ENCODE data around the gene TDRD12. TPM values are rescaled to one million over a fixed set of nuclear protein-coding genes. Genes with fewer than 3 reads are reported as not detected.

TDRD12 gene
- total RNA-seq (2021) (0.26 and 0.64 TPM in 2 replicates), Bru-seq, nascent RNA (percentile 17 among the genes with signal in this experiment), BruChase-seq, experiment 1, labeled RNA remaining after a 2-hour chase (percentile 18 among the genes with signal in this experiment), BruChase-seq, experiment 2, labeled RNA remaining after a 6-hour chase (percentile 27 among the genes with signal in this experiment)
- long read RNA-seq = 0 reads

DNA sequence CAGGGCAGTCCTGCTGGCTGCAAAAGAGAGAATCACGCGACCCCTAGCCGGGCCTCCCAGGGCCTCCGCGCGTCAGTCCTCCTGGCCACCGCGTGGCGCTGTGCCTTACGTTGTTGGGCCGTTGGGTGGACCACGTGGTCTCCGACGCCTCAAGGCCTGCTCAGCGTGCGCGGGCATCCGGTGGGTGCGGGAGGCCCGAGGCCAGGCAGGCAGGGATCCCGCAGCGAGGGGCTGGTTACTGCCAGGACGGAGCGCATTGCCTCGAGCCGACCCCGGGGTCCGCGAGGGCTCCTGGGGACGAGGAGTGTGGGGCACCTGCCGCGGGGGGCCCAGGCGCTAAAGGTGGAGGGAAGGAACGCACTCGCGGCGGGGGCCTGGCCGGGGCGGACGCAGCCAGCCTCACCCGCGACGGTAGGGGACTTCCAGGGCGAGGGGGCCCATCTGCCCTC, at the start of gene TDRD12:
TSS of gene TDRD12 (plus strand) at position 157 of the 449 bp plus-strand sequence. CDS start 306 bp downstream, outside the sequence.
- Histone ChIP-seq H3K9me3 (ENCODE audit: low read depth, low read length, poor library complexity, severe bottlenecking) (no peaks in the 10 kb centered on the region), H3K4me1 (ENCODE audit: insufficient read depth, low read length, poor library complexity, severe bottlenecking) (no peaks in the 10 kb centered on the region), H3K36me3 (ENCODE audit: insufficient read depth, low read length, poor library complexity, severe bottlenecking) (peaks cover 2% of the 10 kb centered on the region), H3K4me3 (ENCODE audit: low read depth, low read length, poor library complexity, severe bottlenecking) (no peak within 1 kb of the TSS), H3K27me3 (replicated peaks; ENCODE audit: insufficient read depth, low read depth, low read length, poor library complexity) (no peaks in the 10 kb centered on the region), H3K27ac (ENCODE audit: low read depth, low read length, poor library complexity, severe bottlenecking) (no peak within 1 kb of the TSS)
- CTCF ChIA-PET = interaction anchor here (0.7 kb wide), 1 partner anchor 182 kb away, joined by 3 read pairs; no protein-coding TSS in a partner anchor
- no TSS peak for BruUV-seq (replicated peaks)
- TF ChIP-seq, protein P1, sequence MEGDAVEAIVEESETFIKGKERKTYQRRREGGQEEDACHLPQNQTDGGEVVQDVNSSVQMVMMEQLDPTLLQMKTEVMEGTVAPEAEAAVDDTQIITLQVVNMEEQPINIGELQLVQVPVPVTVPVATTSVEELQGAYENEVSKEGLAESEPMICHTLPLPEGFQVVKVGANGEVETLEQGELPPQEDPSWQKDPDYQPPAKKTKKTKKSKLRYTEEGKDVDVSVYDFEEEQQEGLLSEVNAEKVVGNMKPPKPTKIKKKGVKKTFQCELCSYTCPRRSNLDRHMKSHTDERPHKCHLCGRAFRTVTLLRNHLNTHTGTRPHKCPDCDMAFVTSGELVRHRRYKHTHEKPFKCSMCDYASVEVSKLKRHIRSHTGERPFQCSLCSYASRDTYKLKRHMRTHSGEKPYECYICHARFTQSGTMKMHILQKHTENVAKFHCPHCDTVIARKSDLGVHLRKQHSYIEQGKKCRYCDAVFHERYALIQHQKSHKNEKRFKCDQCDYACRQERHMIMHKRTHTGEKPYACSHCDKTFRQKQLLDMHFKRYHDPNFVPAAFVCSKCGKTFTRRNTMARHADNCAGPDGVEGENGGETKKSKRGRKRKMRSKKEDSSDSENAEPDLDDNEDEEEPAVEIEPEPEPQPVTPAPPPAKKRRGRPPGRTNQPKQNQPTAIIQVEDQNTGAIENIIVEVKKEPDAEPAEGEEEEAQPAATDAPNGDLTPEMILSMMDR (conservative IDR thresholded peaks at IDR 0.05; ENCODE audit: low read depth, low read length) = 0 out of 2 replicates have a peak, but pooled peaks have one; percentile 30
- no peak for TF ChIP-seq EZH2 (IDR thresholded peaks at IDR 0.05; ENCODE audit: borderline replicate concordance, low read depth, low read length, poor library complexity, severe bottlenecking)
- intact Hi-C loops (cut with micrococcal nuclease; ENCODE audit: unreplicated experiment) = no loop called here
- POLR2A ChIA-PET (ENCODE audit: low non-redundant PET) = no interaction called here
- no peak for DNase-seq (ENCODE audit: low spot score)

GRCh38 chr19:32671883-32672593, 47.5 kb upstream of the TDRD12 start:
- Histone ChIP-seq H3K9me3 (ENCODE audit: low read depth, low read length, poor library complexity, severe bottlenecking) (no peaks in the 10 kb centered on the region), H3K36me3 (ENCODE audit: insufficient read depth, low read length, poor library complexity, severe bottlenecking) (no peaks in the 10 kb centered on the region), H3K27ac (ENCODE audit: low read depth, low read length, poor library complexity, severe bottlenecking) (no peak overlapping the region), H3K27me3 (replicated peaks; ENCODE audit: insufficient read depth, low read depth, low read length, poor library complexity) (peaks cover 6% of the 10 kb centered on the region), H3K4me1 (ENCODE audit: insufficient read depth, low read length, poor library complexity, severe bottlenecking) (peaks cover 40% of the 10 kb centered on the region), H3K4me3 (ENCODE audit: low read depth, low read length, poor library complexity, severe bottlenecking) (no peak overlapping the region)
- BruUV-seq (replicated peaks) = no TSS peak
- no peak for DNase-seq (ENCODE audit: low spot score)
- POLR2A ChIA-PET (ENCODE audit: low non-redundant PET) = no interaction called here
- TF ChIP-seq EZH2 (IDR thresholded peaks at IDR 0.05; ENCODE audit: borderline replicate concordance, low read depth, low read length, poor library complexity, severe bottlenecking) = no peak
- TF ChIP-seq, protein P1 (conservative IDR thresholded peaks at IDR 0.05; ENCODE audit: low read depth, low read length) = no peak
- CTCF ChIA-PET = no interaction called here
- intact Hi-C loops (cut with micrococcal nuclease; ENCODE audit: unreplicated experiment) = no loop called here

- intact Hi-C loops (cut with micrococcal nuclease; ENCODE audit: unreplicated experiment) = no loop called here
- no peaks in the 10 kb centered on the region for H3K9me3 ChIP-seq (ENCODE audit: low read depth, low read length, poor library complexity, severe bottlenecking)
- H3K4me3 ChIP-seq (ENCODE audit: low read depth, low read length, poor library complexity, severe bottlenecking) = no peak overlapping the region
- H3K4me1 ChIP-seq (ENCODE audit: insufficient read depth, low read length, poor library complexity, severe bottlenecking) = peaks cover 48% of the 10 kb centered on the region
- no peak for DNase-seq (ENCODE audit: low spot score)
- POLR2A ChIA-PET (ENCODE audit: low non-redundant PET) = no interaction called here
- no peaks in the 10 kb centered on the region for H3K36me3 ChIP-seq (ENCODE audit: insufficient read depth, low read length, poor library complexity, severe bottlenecking)
- CTCF ChIA-PET = no interaction called here
- TF ChIP-seq, protein P1 (conservative IDR thresholded peaks at IDR 0.05; ENCODE audit: low read depth, low read length) = no peak
- no peak for TF ChIP-seq EZH2 (IDR thresholded peaks at IDR 0.05; ENCODE audit: borderline replicate concordance, low read depth, low read length, poor library complexity, severe bottlenecking)
- no peak overlapping the region for H3K27ac ChIP-seq (ENCODE audit: low read depth, low read length, poor library complexity, severe bottlenecking)
- BruUV-seq (replicated peaks) = no TSS peak
- H3K27me3 ChIP-seq (replicated peaks; ENCODE audit: insufficient read depth, low read depth, low read length, poor library complexity) = peaks cover 6% of the 10 kb centered on the region
These were observed 46.7 kb upstream of the TDRD12 start for GRCh38 chr19:32672841-32673240.

Data from A673 (cell line).